GM12878 (cell line): ENCODE measurements around the gene ARID3A.

Experiments
- CTCF ChIP-seq, 3 experiments: IDR thresholded peaks in 2 of 3; conservative IDR thresholded peaks in 1 of 3; 2 replicates each; pipeline ENCODE4 v1.5.1; 2011; ENCODE audit warnings: low read depth in 3 of 3, low read length in 3 of 3, mild to moderate bottlenecking in 3 of 3, control low read depth in 2 of 3, moderate library complexity in 2 of 3, inconsistent platforms in 1 of 3, mixed read lengths in 1 of 3; ENCODE audit not compliant: control insufficient read depth in 2 of 3, insufficient read depth in 1 of 3; ENCODE audit errors: extremely low read depth in 1 of 3
- EP300 ChIP-seq, 2 experiments: fragments of 150-350 bp in 1 of 2; IDR thresholded peaks; 2 replicates each; pipeline ENCODE4 v1.6.1; 2011 to 2012; ENCODE audit warnings: low read depth in 2 of 2, low read length in 2 of 2, borderline replicate concordance in 1 of 2, improper control_type of control experiment in 1 of 2, inconsistent platforms in 1 of 2; ENCODE audit not compliant: control insufficient read depth in 1 of 2
- POLR2AphosphoS2 ChIP-seq: IDR thresholded peaks from 2 replicates; pipeline ENCODE4 v1.6.1; 2011; ENCODE audit warnings: low read depth, mild to moderate bottlenecking, low read length, improper control_type of control experiment, moderate library complexity
- RAD21 ChIP-seq: IDR thresholded peaks from 2 replicates; pipeline ENCODE4 v1.6.1; 2011; ENCODE audit warnings: mild to moderate bottlenecking, low read depth, low read length, moderate library complexity; ENCODE audit not compliant: insufficient read depth
- SIN3A ChIP-seq: IDR thresholded peaks from 2 replicates; pipeline ENCODE4 v1.6.1; 2012; ENCODE audit warnings: low read depth, low read length, improper control_type of control experiment
- TAF1 ChIP-seq: IDR thresholded peaks from 2 replicates; pipeline ENCODE4 v1.6.1; 2011; ENCODE audit warnings: mild to moderate bottlenecking, low read depth, low read length, borderline replicate concordance

DNA sequence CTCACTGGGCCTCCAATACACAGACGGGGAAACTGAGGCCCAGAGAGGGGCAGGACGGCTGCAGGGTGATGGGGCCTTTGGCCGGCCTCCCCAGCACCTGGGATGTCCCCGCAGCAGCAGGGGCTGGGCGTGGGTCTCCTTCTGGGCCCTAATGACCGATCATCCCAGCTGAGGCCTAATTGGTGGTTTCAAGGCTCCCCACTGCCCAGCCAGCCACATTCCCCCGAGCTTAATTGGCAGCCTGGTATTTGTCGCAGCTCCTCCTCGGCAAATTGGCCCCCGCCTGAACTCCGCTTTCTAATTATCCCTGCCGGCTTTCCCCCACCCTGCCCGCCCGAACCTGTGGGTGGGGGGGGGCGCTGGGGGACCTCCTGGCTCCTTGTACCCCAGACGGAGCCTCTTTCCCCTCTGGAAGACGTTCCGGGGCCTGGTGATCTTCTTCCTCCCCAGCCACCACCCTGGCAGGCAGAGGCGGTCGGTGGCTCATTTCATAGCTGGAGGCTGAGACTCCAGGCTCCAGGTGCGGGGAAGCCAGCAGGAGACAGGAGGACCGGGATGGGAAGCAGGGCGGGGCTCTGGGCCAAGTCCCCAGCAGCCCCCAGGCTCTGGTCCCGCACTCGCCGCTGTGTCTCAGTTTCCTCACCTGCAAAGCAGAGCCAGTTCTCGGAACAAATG is 31.1 kb downstream of the ARID3A start:
- TF ChIP-seq SIN3A (no peak), POLR2AphosphoS2 (no peak), TAF1 (no peak), CTCF (IDR thresholded peaks at IDR 0.05 in 2 of 3, conservative IDR thresholded peaks at IDR 0.05 in 1 of 3; ENCODE audit: control insufficient read depth in 2 of 3, extremely low read depth in 1 of 3, insufficient read depth in 1 of 3, low read depth in 3 of 3, low read length in 3 of 3) (no peak), RAD21 (no peak), EP300 (IDR thresholded peaks at IDR 0.05; ENCODE audit: borderline replicate concordance in 1 of 2, control insufficient read depth in 1 of 2, low read depth in 2 of 2, low read length in 2 of 2) (no peak)
